ENCODE data around the gene IQSEC3. TPM values are rescaled to one million over a fixed set of nuclear protein-coding genes. Genes with fewer than 3 reads are reported as not detected.
"Not testable (repeated sequence)": the region's sequence is repeated elsewhere in the genome, so short reads cannot be mapped to it uniquely, and the experiment has no call there.

The IQSEC3 gene
- total and polyA plus RNA-seq, 2 of the 13 experiments (the other 11 are each of a cell fraction or from before 2014, with no cell fraction given): not detected

GRCh38 chr12:47699-48226 is 18.8 kb upstream of the IQSEC3 start:
- H3K4me2 ChIP-seq (ENCODE audit: low read depth, low read length); FAIRE-seq; H2AFZ ChIP-seq (ENCODE audit: low read length); POLR2A ChIA-PET; ATAC-seq; H3K9ac ChIP-seq (ENCODE audit: insufficient read depth, low read depth, low read length); H3K4me1 ChIP-seq (ENCODE audit: insufficient read depth, low read length); H3K79me2 ChIP-seq (ENCODE audit: insufficient read depth, low read length); H3K36me3 ChIP-seq (replicated peaks in 1 of 2; ENCODE audit: control insufficient read depth in 1 of 2, insufficient read depth in 2 of 2, low read length in 2 of 2); CTCF ChIA-PET (ENCODE audit: low intra/inter-chr PET ratio, low total read pairs); H4K20me1 ChIP-seq (ENCODE audit: insufficient read depth, low read length); in situ Hi-C loops (cut with HindIII; ENCODE audit: extremely low pct_ligation_motif_present, low pct_unique_long_range_greater_than_20kb); DNase-seq (ENCODE audit: low spot score); H3K9me3 ChIP-seq (ENCODE audit: low read length); intact Hi-C loops (cut with micrococcal nuclease; ENCODE audit: unreplicated experiment); H3K4me3 ChIP-seq (replicated peaks in 1 of 3; ENCODE audit: insufficient read depth in 1 of 3, low read depth in 2 of 3, low read length in 3 of 3); H3K27ac ChIP-seq (ENCODE audit: extremely low read length, insufficient read depth, low read length); BruUV-seq (replicated peaks): not testable (repeated sequence)
- WGBS (ENCODE audit: low lambda C conversion rate): 12% methylated on average over 3 of the region's 3 CpGs
- H3K27me3 ChIP-seq (ENCODE audit: control insufficient read depth in 1 of 2, insufficient read depth in 2 of 2, low read length in 2 of 2): peaks cover 2 to 16% of the 10 kb centered on the region in 2 experiments; a peak in 2 of 5 replicates

GRCh38 chr12:49149-49548 is 17.4 kb upstream of the IQSEC3 start:
- POLR2A ChIA-PET; H3K79me2 ChIP-seq (ENCODE audit: insufficient read depth, low read length); H3K4me1 ChIP-seq (ENCODE audit: insufficient read depth, low read length); in situ Hi-C loops (cut with HindIII; ENCODE audit: extremely low pct_ligation_motif_present, low pct_unique_long_range_greater_than_20kb); H3K9me3 ChIP-seq (ENCODE audit: low read length); H3K4me2 ChIP-seq (ENCODE audit: low read depth, low read length); intact Hi-C loops (cut with micrococcal nuclease; ENCODE audit: unreplicated experiment); BruUV-seq (replicated peaks); FAIRE-seq; H2AFZ ChIP-seq (ENCODE audit: low read length); H3K27ac ChIP-seq (ENCODE audit: extremely low read length, insufficient read depth, low read length); H3K4me3 ChIP-seq (replicated peaks in 1 of 3; ENCODE audit: insufficient read depth in 1 of 3, low read depth in 2 of 3, low read length in 3 of 3); H3K9ac ChIP-seq (ENCODE audit: insufficient read depth, low read depth, low read length); H3K36me3 ChIP-seq (replicated peaks in 1 of 2; ENCODE audit: control insufficient read depth in 1 of 2, insufficient read depth in 2 of 2, low read length in 2 of 2); H4K20me1 ChIP-seq (ENCODE audit: insufficient read depth, low read length); CTCF ChIA-PET (ENCODE audit: low intra/inter-chr PET ratio, low total read pairs); DNase-seq (ENCODE audit: low spot score); TF ChIP-seq ATF7 (CRISPR knock-in tag; IDR thresholded peaks at IDR 0.05): not testable (repeated sequence)
- H3K27me3 ChIP-seq (ENCODE audit: control insufficient read depth in 1 of 2, insufficient read depth in 2 of 2, low read length in 2 of 2): peaks cover 2 to 24% of the 10 kb centered on the region in 2 experiments; a peak in 3 of 5 replicates
- TF ChIP-seq ATF7 (IDR thresholded peaks at IDR 0.05): peak; percentile 74
- ATAC-seq: peak; percentile 42; the same call in 1 of the 3 replicates
- 1% methylated on average over 5 of the region's 5 CpGs for WGBS (ENCODE audit: low lambda C conversion rate)

GRCh38 chr12:51087-51486 is 15.5 kb upstream of the IQSEC3 start:
- WGBS (ENCODE audit: low lambda C conversion rate): 3% methylated on average over 5 of the region's 5 CpGs
- H4K20me1 ChIP-seq (ENCODE audit: insufficient read depth, low read length); H3K9me3 ChIP-seq (ENCODE audit: low read length); BruUV-seq (replicated peaks); H3K27ac ChIP-seq (ENCODE audit: extremely low read length, insufficient read depth, low read length); FAIRE-seq; H3K4me3 ChIP-seq (replicated peaks in 1 of 3; ENCODE audit: insufficient read depth in 1 of 3, low read depth in 2 of 3, low read length in 3 of 3); in situ Hi-C loops (cut with HindIII; ENCODE audit: extremely low pct_ligation_motif_present, low pct_unique_long_range_greater_than_20kb); intact Hi-C loops (cut with micrococcal nuclease; ENCODE audit: unreplicated experiment); H3K79me2 ChIP-seq (ENCODE audit: insufficient read depth, low read length); ATAC-seq; H3K9ac ChIP-seq (ENCODE audit: insufficient read depth, low read depth, low read length); H3K4me1 ChIP-seq (ENCODE audit: insufficient read depth, low read length); CTCF ChIA-PET (ENCODE audit: low intra/inter-chr PET ratio, low total read pairs); POLR2A ChIA-PET; H3K4me2 ChIP-seq (ENCODE audit: low read depth, low read length); H2AFZ ChIP-seq (ENCODE audit: low read length); H3K36me3 ChIP-seq (replicated peaks in 1 of 2; ENCODE audit: control insufficient read depth in 1 of 2, insufficient read depth in 2 of 2, low read length in 2 of 2); DNase-seq (ENCODE audit: low spot score): not testable (repeated sequence)
- peaks cover 3 to 37% of the 10 kb centered on the region in 2 experiments; a peak in 4 of 5 replicates for H3K27me3 ChIP-seq (ENCODE audit: control insufficient read depth in 1 of 2, insufficient read depth in 2 of 2, low read length in 2 of 2)

GRCh38 chr12:51962-52361 is 14.6 kb upstream of the IQSEC3 start:
- intact Hi-C loops (cut with micrococcal nuclease; ENCODE audit: unreplicated experiment); POLR2A ChIA-PET; DNase-seq (ENCODE audit: low spot score); H2AFZ ChIP-seq (ENCODE audit: low read length); H4K20me1 ChIP-seq (ENCODE audit: insufficient read depth, low read length); CTCF ChIA-PET (ENCODE audit: low intra/inter-chr PET ratio, low total read pairs); H3K9me3 ChIP-seq (ENCODE audit: low read length); FAIRE-seq; in situ Hi-C loops (cut with HindIII; ENCODE audit: extremely low pct_ligation_motif_present, low pct_unique_long_range_greater_than_20kb); H3K4me2 ChIP-seq (ENCODE audit: low read depth, low read length); H3K27ac ChIP-seq (ENCODE audit: extremely low read length, insufficient read depth, low read length); H3K9ac ChIP-seq (ENCODE audit: insufficient read depth, low read depth, low read length); H3K4me3 ChIP-seq (replicated peaks in 1 of 3; ENCODE audit: insufficient read depth in 1 of 3, low read depth in 2 of 3, low read length in 3 of 3); BruUV-seq (replicated peaks); H3K36me3 ChIP-seq (replicated peaks in 1 of 2; ENCODE audit: control insufficient read depth in 1 of 2, insufficient read depth in 2 of 2, low read length in 2 of 2); ATAC-seq; H3K4me1 ChIP-seq (ENCODE audit: insufficient read depth, low read length); H3K79me2 ChIP-seq (ENCODE audit: insufficient read depth, low read length): not testable (repeated sequence)
- peaks cover 7 to 46% of the 10 kb centered on the region in 2 experiments; a peak in 4 of 5 replicates for H3K27me3 ChIP-seq (ENCODE audit: control insufficient read depth in 1 of 2, insufficient read depth in 2 of 2, low read length in 2 of 2)
- WGBS (ENCODE audit: low lambda C conversion rate): 6% methylated on average over 6 of the region's 6 CpGs
